Neural cell (in vitro differentiated cells): ENCODE data around the gene SPRR3.

ENCODE experiments used
- EP300 ChIP-seq: fragments of 450-650 bp; conservative IDR thresholded peaks from 2 replicates; pipeline ENCODE4 v1.6.1; 2014; ENCODE audit warnings: antibody characterized with exemption, mild to moderate bottlenecking, moderate library complexity; ENCODE audit not compliant: poor library complexity, severe bottlenecking
- EZH2 ChIP-seq: fragments of 200-600, 300-800 bp; shearing (Covaris generic), sonication (generic); IDR thresholded peaks from 2 replicates; pipeline ENCODE4 v1.6.1; 2014; ENCODE audit warnings: antibody characterized with exemption, low read length, borderline replicate concordance, mild to moderate bottlenecking; ENCODE audit not compliant: insufficient read depth, poor library complexity, severe bottlenecking
- MXI1 ChIP-seq: fragments of 450-650 bp; conservative IDR thresholded peaks from 2 replicates; pipeline ENCODE4 v1.6.1; 2014; ENCODE audit warnings: antibody characterized with exemption, mild to moderate bottlenecking; ENCODE audit not compliant: poor library complexity, severe bottlenecking
- POLR2AphosphoS5 ChIP-seq: IDR thresholded peaks from 2 replicates; pipeline ENCODE4 v1.6.1; 2012
- RAD21 ChIP-seq: fragments of 450-650 bp; conservative IDR thresholded peaks from 2 replicates; pipeline ENCODE4 v1.6.1; 2014; ENCODE audit warnings: antibody characterized with exemption, mild to moderate bottlenecking, moderate library complexity
- SMC3 ChIP-seq: fragments of 450-650 bp; conservative IDR thresholded peaks from 2 replicates; pipeline ENCODE4 v1.6.1; 2014; ENCODE audit warnings: antibody characterized with exemption, mild to moderate bottlenecking, moderate library complexity; ENCODE audit not compliant: poor library complexity
- TAF1 ChIP-seq: IDR thresholded peaks from 2 replicates; pipeline ENCODE4 v1.6.1; 2012; ENCODE audit warnings: low read depth
- TF ChIP-seq, protein P1 (sequence below): fragments of 450-650 bp; IDR thresholded peaks from 2 replicates; pipeline ENCODE4 v1.5.1; 2014; ENCODE audit warnings: antibody characterized with exemption, mild to moderate bottlenecking, moderate library complexity; ENCODE audit not compliant: poor library complexity, severe bottlenecking
- TF ChIP-seq, protein P2 (sequence below): IDR thresholded peaks from 2 replicates; pipeline ENCODE4 v1.6.1; 2012; ENCODE audit warnings: borderline replicate concordance

DNA sequence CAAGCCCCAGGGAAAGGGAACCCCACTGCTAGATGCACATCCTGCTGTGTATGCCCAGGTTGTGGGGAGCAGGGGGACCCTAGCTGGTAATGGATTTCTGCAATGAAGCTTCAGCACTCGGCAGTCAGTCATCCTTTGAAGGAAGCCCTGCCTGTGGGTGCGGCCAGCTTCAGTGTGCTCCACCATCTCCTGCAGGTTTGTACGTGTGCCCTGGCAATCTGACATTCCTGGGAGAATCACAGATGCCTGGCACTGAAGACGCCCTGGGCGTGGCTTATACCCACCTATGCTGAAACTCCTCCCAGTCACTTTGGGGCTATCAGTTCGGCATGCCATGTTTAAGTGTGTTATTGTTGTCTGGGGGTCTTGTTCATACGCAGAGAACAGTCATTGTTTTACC lies 47.8 kb upstream of the SPRR3 start:
- TF ChIP-seq POLR2AphosphoS5, result no peak
- TF ChIP-seq TAF1, result no peak
- TF ChIP-seq, protein P1, sequence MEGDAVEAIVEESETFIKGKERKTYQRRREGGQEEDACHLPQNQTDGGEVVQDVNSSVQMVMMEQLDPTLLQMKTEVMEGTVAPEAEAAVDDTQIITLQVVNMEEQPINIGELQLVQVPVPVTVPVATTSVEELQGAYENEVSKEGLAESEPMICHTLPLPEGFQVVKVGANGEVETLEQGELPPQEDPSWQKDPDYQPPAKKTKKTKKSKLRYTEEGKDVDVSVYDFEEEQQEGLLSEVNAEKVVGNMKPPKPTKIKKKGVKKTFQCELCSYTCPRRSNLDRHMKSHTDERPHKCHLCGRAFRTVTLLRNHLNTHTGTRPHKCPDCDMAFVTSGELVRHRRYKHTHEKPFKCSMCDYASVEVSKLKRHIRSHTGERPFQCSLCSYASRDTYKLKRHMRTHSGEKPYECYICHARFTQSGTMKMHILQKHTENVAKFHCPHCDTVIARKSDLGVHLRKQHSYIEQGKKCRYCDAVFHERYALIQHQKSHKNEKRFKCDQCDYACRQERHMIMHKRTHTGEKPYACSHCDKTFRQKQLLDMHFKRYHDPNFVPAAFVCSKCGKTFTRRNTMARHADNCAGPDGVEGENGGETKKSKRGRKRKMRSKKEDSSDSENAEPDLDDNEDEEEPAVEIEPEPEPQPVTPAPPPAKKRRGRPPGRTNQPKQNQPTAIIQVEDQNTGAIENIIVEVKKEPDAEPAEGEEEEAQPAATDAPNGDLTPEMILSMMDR, result no peak
- TF ChIP-seq, protein P2, sequence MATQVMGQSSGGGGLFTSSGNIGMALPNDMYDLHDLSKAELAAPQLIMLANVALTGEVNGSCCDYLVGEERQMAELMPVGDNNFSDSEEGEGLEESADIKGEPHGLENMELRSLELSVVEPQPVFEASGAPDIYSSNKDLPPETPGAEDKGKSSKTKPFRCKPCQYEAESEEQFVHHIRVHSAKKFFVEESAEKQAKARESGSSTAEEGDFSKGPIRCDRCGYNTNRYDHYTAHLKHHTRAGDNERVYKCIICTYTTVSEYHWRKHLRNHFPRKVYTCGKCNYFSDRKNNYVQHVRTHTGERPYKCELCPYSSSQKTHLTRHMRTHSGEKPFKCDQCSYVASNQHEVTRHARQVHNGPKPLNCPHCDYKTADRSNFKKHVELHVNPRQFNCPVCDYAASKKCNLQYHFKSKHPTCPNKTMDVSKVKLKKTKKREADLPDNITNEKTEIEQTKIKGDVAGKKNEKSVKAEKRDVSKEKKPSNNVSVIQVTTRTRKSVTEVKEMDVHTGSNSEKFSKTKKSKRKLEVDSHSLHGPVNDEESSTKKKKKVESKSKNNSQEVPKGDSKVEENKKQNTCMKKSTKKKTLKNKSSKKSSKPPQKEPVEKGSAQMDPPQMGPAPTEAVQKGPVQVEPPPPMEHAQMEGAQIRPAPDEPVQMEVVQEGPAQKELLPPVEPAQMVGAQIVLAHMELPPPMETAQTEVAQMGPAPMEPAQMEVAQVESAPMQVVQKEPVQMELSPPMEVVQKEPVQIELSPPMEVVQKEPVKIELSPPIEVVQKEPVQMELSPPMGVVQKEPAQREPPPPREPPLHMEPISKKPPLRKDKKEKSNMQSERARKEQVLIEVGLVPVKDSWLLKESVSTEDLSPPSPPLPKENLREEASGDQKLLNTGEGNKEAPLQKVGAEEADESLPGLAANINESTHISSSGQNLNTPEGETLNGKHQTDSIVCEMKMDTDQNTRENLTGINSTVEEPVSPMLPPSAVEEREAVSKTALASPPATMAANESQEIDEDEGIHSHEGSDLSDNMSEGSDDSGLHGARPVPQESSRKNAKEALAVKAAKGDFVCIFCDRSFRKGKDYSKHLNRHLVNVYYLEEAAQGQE, result no peak
- no peak for TF ChIP-seq EP300
- TF ChIP-seq RAD21, result no peak
- TF ChIP-seq SMC3, result no peak
- no peak for TF ChIP-seq EZH2
- TF ChIP-seq MXI1, result no peak
